PC-3 (cell line): ENCODE results near the gene LRRC3. TPM values are rescaled to one million over a fixed set of nuclear protein-coding genes. Genes with fewer than 3 reads are reported as not detected.
A peak's percentile ranks its signal among the peaks of the same experiment; 100 is the strongest.

ENCODE experiments used
- ATAC-seq: fragments of 200-7000 bp; cut with Tn5 transposase; 2 replicates; pipeline ENCODE4 v1.9.1; 2020; ENCODE audit warnings: mild to moderate bottlenecking, moderate library complexity
- BruUV-seq: library from RNA; stranded (reverse); fragments of 400-500 nt; replicated peaks from 2 replicates; lab custom pipeline; 2021; lab: Mats Ljungman, UMichigan
- CTCF ChIA-PET: fragments of 300-600 bp; sonication (Branson Sonifier 250); formaldehyde crosslinking; loops from one replicate; lab custom pipeline; 2022; ENCODE audit warnings: antibody characterized with exemption; lab: Charles Lee
- POLR2A ChIA-PET: fragments of 300-600 bp; sonication (Branson Sonifier 250); formaldehyde crosslinking; loops from one replicate; lab custom pipeline; 2022; ENCODE audit warnings: antibody characterized with exemption; ENCODE audit not compliant: unreplicated experiment; lab: Charles Lee
- DNase-seq: peaks from one replicate; pipeline ENCODE4 v3.0.0-alpha.2; 2015
- H2AFZ ChIP-seq: fragments of 300-600 bp; sonication (generic); 2 replicates; pipeline ENCODE4 v1.6.0; 2016; ENCODE audit warnings: antibody characterized with exemption, low read length
- H3F3A ChIP-seq: fragments of 300-600 bp; sonication (generic); one replicate; pipeline ENCODE4 v1.6.0; 2017; ENCODE audit warnings: antibody characterized with exemption, low read length, control low read depth, mild to moderate bottlenecking; ENCODE audit not compliant: unreplicated experiment
- H3K27ac ChIP-seq: fragments of 300-600 bp; sonication (generic); 2 replicates; pipeline ENCODE4 v1.5.1; 2016; ENCODE audit warnings: mild to moderate bottlenecking, low read length
- H3K27me3 ChIP-seq: fragments of 300-600 bp; sonication (generic); 2 replicates; pipeline ENCODE4 v1.6.1; 2016; ENCODE audit warnings: low read length, mixed read lengths
- H3K36me3 ChIP-seq: fragments of 300-600 bp; sonication (generic); 2 replicates; pipeline ENCODE4 v1.6.1; 2016; ENCODE audit warnings: low read depth, mixed run types, low read length, mixed read lengths
- H3K4me1 ChIP-seq: fragments of 300-600 bp; sonication (generic); 2 replicates; pipeline ENCODE4 v1.5.1; 2016; ENCODE audit warnings: low read length; ENCODE audit not compliant: insufficient read depth
- H3K4me2 ChIP-seq: fragments of 300-600 bp; sonication (generic); 2 replicates; pipeline ENCODE4 v1.6.0; 2016; ENCODE audit warnings: low read length
- H3K4me3 ChIP-seq: fragments of 300-600 bp; sonication (generic); 2 replicates; pipeline ENCODE4 v1.5.1; 2016; ENCODE audit warnings: mild to moderate bottlenecking, low read length, mixed read lengths
- H3K79me2 ChIP-seq: fragments of 300-600 bp; sonication (generic); 2 replicates; pipeline ENCODE4 v1.6.1; 2017; ENCODE audit warnings: low read length, mixed read lengths
- H3K9ac ChIP-seq: fragments of 300-600 bp; sonication (generic); 2 replicates; pipeline ENCODE4 v1.6.0; 2016; ENCODE audit warnings: mild to moderate bottlenecking, low read length
- H3K9me2 ChIP-seq: fragments of 300-600 bp; sonication (generic); replicated peaks from 2 replicates; pipeline ENCODE4 v1.6.1; 2016; ENCODE audit warnings: mixed run types, low read length, mixed read lengths
- H3K9me3 ChIP-seq: fragments of 300-600 bp; sonication (generic); 2 replicates; pipeline ENCODE4 v1.6.1; 2016; ENCODE audit warnings: low read length, mixed read lengths
- H4K20me1 ChIP-seq: fragments of 300-600 bp; sonication (generic); 2 replicates; pipeline ENCODE4 v1.6.1; 2016; ENCODE audit warnings: low read length, mixed read lengths
- CTCF ChIP-seq: fragments of 300-600 bp; sonication (generic); conservative IDR thresholded peaks from 2 replicates; pipeline ENCODE4 v1.5.1; 2017; ENCODE audit warnings: antibody characterized with exemption, low read depth, mild to moderate bottlenecking, low read length
- EZH2 ChIP-seq: fragments of 300-600 bp; sonication (generic); IDR thresholded peaks from one replicate; pipeline ENCODE4 v1.6.1; 2017; ENCODE audit warnings: antibody characterized with exemption, mild to moderate bottlenecking, low read length; ENCODE audit not compliant: unreplicated experiment
- EZH2phosphoT487 ChIP-seq: fragments of 300-600 bp; sonication (generic); IDR thresholded peaks from 2 replicates; pipeline ENCODE4 v1.6.1; 2018; ENCODE audit warnings: mild to moderate bottlenecking, antibody characterized with exemption, low read length, borderline replicate concordance
- intact Hi-C: fragments of 100-400 bp; cut with micrococcal nuclease; formaldehyde crosslinking; loops from 2 replicates; pipeline ENCODE4 v1.9.0; 2023
- total RNA-seq: library from RNA; depleted of rRNA; stranded (reverse); fragments of >200 nt; gene quantifications from 2 replicates; pipeline ENCODE4 v1.2.3, GENCODE V29; 2014

The LRRC3 gene
- total RNA-seq, 1 experiment from 2014 or later = 3.1 TPM

GRCh38 chr21:44508711-44509445 lies 53.6 kb downstream of the LRRC3 start:
- no peaks in the 10 kb centered on the region for H3F3A ChIP-seq
- TF ChIP-seq EZH2 = no peak
- TF ChIP-seq EZH2phosphoT487 = no peak
- no peak for TF ChIP-seq CTCF
- H3K9me3 ChIP-seq = no peaks in the 10 kb centered on the region
- TSS peak; percentile 12 for BruUV-seq
- DNase-seq (no peak), ATAC-seq (no peak)
- peaks cover 11% of the 10 kb centered on the region; the same call in 1 of the 2 replicates for H3K4me1 ChIP-seq
- H3K27ac ChIP-seq = no peak overlapping the region
- no peaks in the 10 kb centered on the region for H3K27me3 ChIP-seq
- ChIA-PET CTCF (interaction anchor here (2.6 kb wide), 1 partner anchor 234 kb away, joined by 20 read pairs; no protein-coding TSS in a partner anchor), POLR2A (no interaction called here)
- no peaks in the 10 kb centered on the region for H3K9me2 ChIP-seq
- no peaks in the 10 kb centered on the region for H4K20me1 ChIP-seq
- no peaks in the 10 kb centered on the region for H3K36me3 ChIP-seq
- no peak overlapping the region for H3K4me2 ChIP-seq
- H3K9ac ChIP-seq = no peak overlapping the region
- no peak overlapping the region for H2AFZ ChIP-seq
- no peak overlapping the region for H3K4me3 ChIP-seq
- intact Hi-C loops = no loop called here
- no peaks in the 10 kb centered on the region for H3K79me2 ChIP-seq

- Histone ChIP-seq H3K4me1 (peaks cover 11% of the 10 kb centered on the region; the same call in 1 of the 2 replicates), H3K79me2 (no peaks in the 10 kb centered on the region), H3K9me2 (no peaks in the 10 kb centered on the region), H3K9ac (no peak overlapping the region), H4K20me1 (no peaks in the 10 kb centered on the region), H3K4me3 (no peak overlapping the region), H2AFZ (no peak overlapping the region), H3K4me2 (peak overlapping the region; percentile 89), H3K36me3 (no peaks in the 10 kb centered on the region), H3K9me3 (no peaks in the 10 kb centered on the region), H3F3A (no peaks in the 10 kb centered on the region), H3K27me3 (no peaks in the 10 kb centered on the region), H3K27ac (no peak overlapping the region)
- ChIA-PET POLR2A (no interaction called here), CTCF (interaction anchor here (2.0 to 2.6 kb wide), 2 partner anchors 233 to 284 kb away, joined by 20 read pairs; no protein-coding TSS in a partner anchor)
- TF ChIP-seq CTCF (peak; percentile 65), EZH2phosphoT487 (no peak), EZH2 (no peak)
- ATAC-seq (peak; percentile 81), DNase-seq (peak; percentile 76)
- BruUV-seq = no TSS peak
- intact Hi-C loops = no loop called here
These were observed 54.2 kb downstream of the LRRC3 start for GRCh38 chr21:44509539-44509938.

GRCh38 chr21:44510109-44510507 lies 54.8 kb downstream of the LRRC3 start:
- POLR2A ChIA-PET = interaction anchor here (0.7 kb wide), 1 partner anchor 12 kb away, joined by 4 read pairs; no protein-coding TSS in a partner anchor
- peak; percentile 8 for ATAC-seq

More at GRCh38 chr21:44510109-44510507, 54.8 kb downstream of the LRRC3 start:
- H2AFZ ChIP-seq = peak overlapping the region; percentile 85
- peaks cover 11% of the 10 kb centered on the region; the same call in 1 of the 2 replicates for H3K4me1 ChIP-seq
- H3K9me2 ChIP-seq = no peaks in the 10 kb centered on the region
- peak overlapping the region; percentile 89 for H3K4me2 ChIP-seq
- H3K4me3 ChIP-seq = peak overlapping the region; percentile 71
- H3K9ac ChIP-seq = no peak overlapping the region
- DNase-seq = peak; percentile 24
- no peaks in the 10 kb centered on the region for H3K36me3 ChIP-seq
- H3K9me3 ChIP-seq = no peaks in the 10 kb centered on the region
- no peak overlapping the region for H3K27ac ChIP-seq
- CTCF ChIA-PET = interaction anchor here (0.9 to 2.6 kb wide), 3 partner anchors 22 to 283 kb away, joined by 4 to 20 read pairs (median 20); no protein-coding TSS in a partner anchor
- BruUV-seq = no TSS peak
- TF ChIP-seq CTCF (no peak), EZH2 (no peak), EZH2phosphoT487 (no peak)
- H4K20me1 ChIP-seq = no peaks in the 10 kb centered on the region
- H3K79me2 ChIP-seq = no peaks in the 10 kb centered on the region
- no peaks in the 10 kb centered on the region for H3F3A ChIP-seq
- H3K27me3 ChIP-seq = no peaks in the 10 kb centered on the region
- intact Hi-C loops = loop anchor here (1.0 to 2.0 kb wide), 2 partner anchors 233 to 283 kb away; no protein-coding TSS in a partner anchor
